ENCODE measurements around the gene NAT14.

NAT14 gene

GRCh38 chr19:55461259-55461973, 23.6 kb upstream of the NAT14 start, which contains the start of gene ISOC2:
ISOC2 (minus strand) TSS chr19:55461642; CDS start chr19:55456486, 5,156 bp downstream.
- DNase-seq (ENCODE audit: extremely low read depth, low read depth), result peak; percentile 100
- no peak for TF ChIP-seq CTCF (IDR thresholded peaks at IDR 0.05; ENCODE audit: low read depth, low read length)

GRCh38 chr19:55461974-55462626, 22.9 kb upstream of the NAT14 start:
- TF ChIP-seq CTCF (IDR thresholded peaks at IDR 0.05; ENCODE audit: low read depth, low read length), result no peak
- DNase-seq (ENCODE audit: extremely low read depth, low read depth), result no peak

GRCh38 chr19:55462722-55463121, 22.3 kb upstream of the NAT14 start:
- no peak for TF ChIP-seq CTCF (IDR thresholded peaks at IDR 0.05; ENCODE audit: low read depth, low read length)
- no peak for DNase-seq (ENCODE audit: extremely low read depth, low read depth)

- no peak for TF ChIP-seq CTCF (IDR thresholded peaks at IDR 0.05; ENCODE audit: low read depth, low read length)
- DNase-seq (ENCODE audit: extremely low read depth, low read depth), result no peak
Observed at GRCh38 chr19:55463583-55464031, 21.4 kb upstream of the NAT14 start.

- no peak for TF ChIP-seq CTCF (IDR thresholded peaks at IDR 0.05; ENCODE audit: low read depth, low read length)
Observed at GRCh38 chr19:55464039-55464661, 20.8 kb upstream of the NAT14 start.

GRCh38 chr19:55464662-55465054, 20.3 kb upstream of the NAT14 start, which contains the start of gene C19orf85:
C19orf85 (minus strand) TSS chr19:55464751; CDS start chr19:55464554, 197 bp downstream.
- no peak for TF ChIP-seq CTCF (IDR thresholded peaks at IDR 0.05; ENCODE audit: low read depth, low read length)
- no peak for DNase-seq (ENCODE audit: extremely low read depth, low read depth)

More at GRCh38 chr19:55464039-55464661, 20.8 kb upstream of the NAT14 start:
- no peak for DNase-seq (ENCODE audit: extremely low read depth, low read depth)

Data from AG09319 (cell line).